Natural killer cell (primary cell): ENCODE results near the gene IMMT. TPM values are rescaled to one million over a fixed set of nuclear protein-coding genes. Genes with fewer than 3 reads are reported as not detected.
A peak's percentile ranks its signal among the peaks of the same experiment; 100 is the strongest.

ENCODE experiments used
- ATAC-seq, 3 donors: fragments of 150-1000 bp in 2 of 3; fragments of 200-7000 bp in 1 of 3; cut with Tn5 transposase; 1 replicate in 1 of 3; 2 replicates in 2 of 3; pipeline ENCODE4 v1.10.0; 2021; ENCODE audit warnings: mild to moderate bottlenecking in 2 of 3, moderate library complexity in 2 of 3
- DNase-seq, 2 donors: peaks; one replicate each; pipeline versions ENCODE4 v3.0.0 to v3.0.0-alpha.2; 2013 to 2021; ENCODE audit warnings: mixed read lengths in 1 of 2
- H3K27ac ChIP-seq: one replicate; pipeline ENCODE4 v1.5.1; 2013; ENCODE audit warnings: mild to moderate bottlenecking, low read length
- H3K27me3 ChIP-seq: one replicate; pipeline ENCODE4 v1.6.1; 2013; ENCODE audit warnings: low read length; ENCODE audit not compliant: control insufficient read depth, insufficient read depth
- H3K36me3 ChIP-seq: one replicate; pipeline ENCODE4 v1.6.1; 2013; ENCODE audit warnings: low read length; ENCODE audit not compliant: control insufficient read depth, insufficient read depth
- H3K4me1 ChIP-seq: one replicate; pipeline ENCODE4 v1.6.1; 2013; ENCODE audit warnings: low read length; ENCODE audit not compliant: control insufficient read depth, insufficient read depth
- H3K4me3 ChIP-seq: one replicate; pipeline ENCODE4 v1.5.1; 2013; ENCODE audit warnings: low read length
- H3K9me3 ChIP-seq: one replicate; pipeline ENCODE4 v1.6.1; 2013; ENCODE audit warnings: low read length; ENCODE audit not compliant: control insufficient read depth, insufficient read depth
- H3K27ac Mint-ChIP-seq, 2 donors: one replicate each; pipeline ENCODE4 v1.8.0; 2022; ENCODE audit warnings: mild to moderate bottlenecking in 2 of 2, mixed read lengths in 2 of 2, moderate library complexity in 1 of 2
- H3K27me3 Mint-ChIP-seq, 2 donors: one replicate each; pipeline ENCODE4 v1.8.0; 2022; ENCODE audit warnings: low read depth in 2 of 2, mixed read lengths in 2 of 2
- H3K36me3 Mint-ChIP-seq: one replicate; pipeline ENCODE4 v1.8.0; 2022; ENCODE audit warnings: mixed read lengths
- H3K4me1 Mint-ChIP-seq, 2 donors: one replicate each; pipeline ENCODE4 v1.8.0; 2022; ENCODE audit warnings: mixed read lengths in 2 of 2
- H3K4me3 Mint-ChIP-seq: one replicate; pipeline ENCODE4 v1.8.0; 2022; ENCODE audit warnings: mild to moderate bottlenecking, moderate library complexity, mixed read lengths
- H3K9me3 Mint-ChIP-seq, 2 donors: one replicate each; pipeline ENCODE4 v1.8.0; 2022; ENCODE audit warnings: mixed read lengths in 2 of 2
- WGBS: methylation state at CpG from one replicate; pipeline ENCODE4 v1.1.7; 2013; ENCODE audit warnings: missing lambda C conversion rate; ENCODE audit not compliant: insufficient coverage; 5-methylcytosine and 5-hydroxymethylcytosine counted together
- intact Hi-C: fragments of 100-400 bp; cut with micrococcal nuclease; formaldehyde crosslinking; loops from one replicate; pipeline ENCODE4 v1.14.2; 2022
- total RNA-seq, 4 donors: library from RNA; stranded (reverse); fragments of 120-200 nt in 1 of 4; gene quantifications; one replicate each; pipeline versions ENCODE4 v1.2.3 to v1.2.4, GENCODE V29; 2013 to 2022
- TF ChIP-seq, protein P1 (sequence below): fragments of 200-600 bp; IDR thresholded peaks from one replicate; pipeline ENCODE4 v1.8.0; 2022; ENCODE audit warnings: antibody characterized with exemption

The IMMT gene
- total RNA-seq, 3 donors from 2014 or later (not counting 1 experiment from before 2014, with no cell fraction given): 54.5 to 62.6 (median 59.0) TPM

DNA sequence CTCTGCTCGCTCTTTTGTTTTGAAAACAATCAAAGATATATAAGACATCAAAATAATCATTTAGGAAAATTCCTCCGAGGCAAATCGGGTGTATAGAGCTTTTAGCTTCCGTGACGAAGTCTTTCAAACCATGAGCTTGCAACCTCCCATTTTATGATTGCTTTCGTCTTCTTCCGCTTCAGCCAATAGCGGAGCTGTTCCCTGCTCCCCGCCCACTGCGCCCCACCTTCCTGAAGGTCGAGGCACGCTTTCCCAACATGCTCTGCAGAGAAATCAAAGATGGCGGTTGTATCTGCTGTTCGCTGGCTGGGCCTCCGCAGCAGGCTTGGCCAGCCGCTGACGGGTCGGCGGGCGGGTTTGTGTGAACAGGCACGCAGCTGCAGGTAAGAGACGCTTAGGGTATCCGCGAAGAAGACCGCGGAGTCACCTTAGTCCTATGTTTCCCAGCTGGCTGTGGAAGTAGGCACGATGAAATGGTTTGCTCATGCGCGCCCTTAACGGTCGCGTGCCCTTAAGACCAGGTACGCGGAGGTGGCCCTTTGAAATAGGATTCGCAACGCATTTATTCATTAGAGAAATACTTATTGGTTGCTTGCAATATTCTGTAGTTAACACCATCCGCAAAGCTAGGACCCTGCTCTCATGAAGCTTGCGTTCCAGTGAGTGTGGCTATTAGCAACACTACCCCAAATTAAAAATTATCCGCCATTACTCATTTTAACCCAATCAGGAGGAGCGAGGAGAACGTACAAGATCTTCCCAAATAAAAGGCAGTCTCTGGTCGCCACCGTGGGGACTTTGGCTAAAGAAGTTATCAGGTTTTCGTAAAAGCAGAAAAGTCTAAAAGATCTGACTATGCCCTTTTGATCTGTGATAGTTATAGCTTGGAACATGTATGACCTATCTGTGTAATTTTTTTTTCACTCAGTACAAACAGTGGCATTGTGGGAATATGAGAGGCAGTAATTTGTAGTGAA lies 89.0 kb downstream of the IMMT start, which contains the start of gene PTCD3:
Gene PTCD3 (plus strand): TSS at position 267 of the 977 bp plus-strand sequence. CDS start 13 bp downstream, at position 280.
- DNase-seq: peak; percentile 85 to 95
- Histone ChIP-seq H3K27me3 (no peaks in the 10 kb centered on the region), H3K27ac (peak within 1 kb of the TSS; percentile 92), H3K4me1 (peaks cover 9% of the 10 kb centered on the region), H3K4me3 (peak within 1 kb of the TSS; percentile 92), H3K9me3 (no peaks in the 10 kb centered on the region), H3K36me3 (peaks cover 24% of the 10 kb centered on the region)
- TF ChIP-seq, protein P1, sequence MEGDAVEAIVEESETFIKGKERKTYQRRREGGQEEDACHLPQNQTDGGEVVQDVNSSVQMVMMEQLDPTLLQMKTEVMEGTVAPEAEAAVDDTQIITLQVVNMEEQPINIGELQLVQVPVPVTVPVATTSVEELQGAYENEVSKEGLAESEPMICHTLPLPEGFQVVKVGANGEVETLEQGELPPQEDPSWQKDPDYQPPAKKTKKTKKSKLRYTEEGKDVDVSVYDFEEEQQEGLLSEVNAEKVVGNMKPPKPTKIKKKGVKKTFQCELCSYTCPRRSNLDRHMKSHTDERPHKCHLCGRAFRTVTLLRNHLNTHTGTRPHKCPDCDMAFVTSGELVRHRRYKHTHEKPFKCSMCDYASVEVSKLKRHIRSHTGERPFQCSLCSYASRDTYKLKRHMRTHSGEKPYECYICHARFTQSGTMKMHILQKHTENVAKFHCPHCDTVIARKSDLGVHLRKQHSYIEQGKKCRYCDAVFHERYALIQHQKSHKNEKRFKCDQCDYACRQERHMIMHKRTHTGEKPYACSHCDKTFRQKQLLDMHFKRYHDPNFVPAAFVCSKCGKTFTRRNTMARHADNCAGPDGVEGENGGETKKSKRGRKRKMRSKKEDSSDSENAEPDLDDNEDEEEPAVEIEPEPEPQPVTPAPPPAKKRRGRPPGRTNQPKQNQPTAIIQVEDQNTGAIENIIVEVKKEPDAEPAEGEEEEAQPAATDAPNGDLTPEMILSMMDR: no peak
- intact Hi-C loops: loop anchor here (1.0 to 10.0 kb wide), 4 partner anchors 26 to 381 kb away; partner anchors contain the start of genes IMMT and MRPL35
- Mint-ChIP-seq H3K36me3 (peaks cover 9% of the 10 kb centered on the region), H3K9me3 (no peaks in the 10 kb centered on the region), H3K4me3 (peak within 1 kb of the TSS; percentile 97), H3K27ac (peak within 1 kb of the TSS; percentile 94 to 98), H3K27me3 (no peaks in the 10 kb centered on the region), H3K4me1 (peaks cover 63 to 67% of the 10 kb centered on the region in 2 donors)
- ATAC-seq: peak; percentile 91 to 97 (median 91)
- under 1% methylated on average over 44 of the region's 44 CpGs for WGBS

GRCh38 chr2:86105252-86105968 lies 89.9 kb downstream of the IMMT start, which contains the start of gene POLR1A:
POLR1A (minus strand) TSS chr2:86105886; CDS start chr2:86105776, 110 bp downstream.
- TF ChIP-seq, protein P1: no peak
- intact Hi-C loops: loop anchor here (2.0 to 10.0 kb wide), 3 partner anchors 92 to 381 kb away; partner anchors contain the start of genes IMMT and MRPL35
- H3K36me3 Mint-ChIP-seq: peaks cover 5% of the 10 kb centered on the region
- H3K27ac ChIP-seq: peak within 1 kb of the TSS; percentile 92
- H3K27ac Mint-ChIP-seq: peak within 1 kb of the TSS; percentile 94 to 98
- WGBS: 0% methylated on average over 37 of the region's 38 CpGs
- peaks cover 9% of the 10 kb centered on the region for H3K4me1 ChIP-seq
- no peaks in the 10 kb centered on the region for H3K27me3 Mint-ChIP-seq
- peak within 1 kb of the TSS; percentile 92 for H3K4me3 ChIP-seq
- H3K4me3 Mint-ChIP-seq: peak within 1 kb of the TSS; percentile 97
- peak; percentile 76 to 85 (median 78) for ATAC-seq
- H3K9me3 ChIP-seq: no peaks in the 10 kb centered on the region
- H3K9me3 Mint-ChIP-seq: no peaks in the 10 kb centered on the region
- DNase-seq: peak; percentile 78 to 93
- H3K27me3 ChIP-seq: no peaks in the 10 kb centered on the region
- H3K36me3 ChIP-seq: peaks cover 17% of the 10 kb centered on the region
- peaks cover 59 to 61% of the 10 kb centered on the region in 2 donors for H3K4me1 Mint-ChIP-seq

- H3K9me3 ChIP-seq: no peaks in the 10 kb centered on the region
- intact Hi-C loops: loop anchor here (10.0 kb wide), 1 partner anchor 377 kb away; no protein-coding TSS in a partner anchor
- Mint-ChIP-seq H3K27me3 (no peaks in the 10 kb centered on the region), H3K9me3 (no peaks in the 10 kb centered on the region), H3K4me1 (peaks cover 45 to 49% of the 10 kb centered on the region in 2 donors), H3K4me3 (no peak overlapping the region), H3K36me3 (peaks cover 15% of the 10 kb centered on the region), H3K27ac (no peak overlapping the region)
- H3K36me3 ChIP-seq: peaks cover 26% of the 10 kb centered on the region
- H3K27me3 ChIP-seq: no peaks in the 10 kb centered on the region
- H3K27ac ChIP-seq: no peak overlapping the region
- H3K4me3 ChIP-seq: no peak overlapping the region
- TF ChIP-seq, protein P1: no peak
- ATAC-seq (no peak), DNase-seq (no peak)
- peaks cover 9% of the 10 kb centered on the region for H3K4me1 ChIP-seq
These were observed 93.1 kb downstream of the IMMT start for GRCh38 chr2:86102157-86102556.
